Endodermal cell (in vitro differentiated cells): Measurements from ENCODE around the gene SLC7A10. TPM values are rescaled to one million over a fixed set of nuclear protein-coding genes. Genes with fewer than 3 reads are reported as not detected.
"Not testable (repeated sequence)": the region's sequence is repeated elsewhere in the genome, so short reads cannot be mapped to it uniquely, and the experiment has no call there.

Experiments
- DNase-seq: peaks from one replicate; pipeline ENCODE4 v3.0.0-alpha.2; 2017
- H3K27ac ChIP-seq: 2 replicates; pipeline ENCODE4 v1.5.1; 2013; ENCODE audit warnings: mild to moderate bottlenecking, low read depth, low read length, moderate library complexity
- H3K27me3 ChIP-seq: 2 replicates; pipeline ENCODE4 v1.6.1; 2013; ENCODE audit warnings: mild to moderate bottlenecking, low read length, moderate library complexity; ENCODE audit not compliant: insufficient read depth, control insufficient read depth, poor library complexity, severe bottlenecking
- H3K36me3 ChIP-seq: 2 replicates; pipeline ENCODE4 v1.7.0; 2013; ENCODE audit warnings: mild to moderate bottlenecking, low read length, moderate library complexity; ENCODE audit not compliant: control insufficient read depth, insufficient read depth
- H3K4me1 ChIP-seq: one replicate; pipeline ENCODE4 v1.7.0; 2013; ENCODE audit warnings: low read length; ENCODE audit not compliant: control insufficient read depth, insufficient read depth
- H3K4me3 ChIP-seq: 2 replicates; pipeline ENCODE4 v1.5.1; 2013; ENCODE audit warnings: mild to moderate bottlenecking, low read length, moderate library complexity
- H3K9ac ChIP-seq: 2 replicates; pipeline ENCODE4 v1.6.1; 2013; ENCODE audit warnings: mild to moderate bottlenecking, low read length, moderate library complexity; ENCODE audit not compliant: poor library complexity, severe bottlenecking; ENCODE audit errors: extremely low read depth
- H3K9me3 ChIP-seq: 2 replicates; pipeline ENCODE4 v1.6.1; 2013; ENCODE audit warnings: mild to moderate bottlenecking, low read length, moderate library complexity; ENCODE audit not compliant: control insufficient read depth
- H3K27ac Mint-ChIP-seq: 2 replicates; pipeline ENCODE4 v1.8.0; 2020; ENCODE audit warnings: mixed read lengths
- H3K27me3 Mint-ChIP-seq: 2 replicates; pipeline ENCODE4 v1.8.0; 2021; ENCODE audit warnings: mild to moderate bottlenecking, mixed read lengths; ENCODE audit not compliant: insufficient read depth
- H3K36me3 Mint-ChIP-seq: 2 replicates; pipeline ENCODE4 v1.8.0; 2020; ENCODE audit warnings: low read depth, mixed read lengths
- H3K4me1 Mint-ChIP-seq: 2 replicates; pipeline ENCODE4 v1.8.0; 2020; ENCODE audit warnings: mixed read lengths
- H3K4me3 Mint-ChIP-seq: 2 replicates; pipeline ENCODE4 v1.8.0; 2020; ENCODE audit warnings: mild to moderate bottlenecking, moderate library complexity, mixed read lengths
- H3K9me3 Mint-ChIP-seq: 2 replicates; pipeline ENCODE4 v1.8.0; 2020; ENCODE audit warnings: mild to moderate bottlenecking, mixed read lengths
- WGBS, 2 experiments: methylation state at CpG; one replicate each; pipeline versions ENCODE4 v1.1.5 to v1.1.7; 2013; ENCODE audit warnings: missing lambda C conversion rate in 2 of 2, mixed read lengths in 1 of 2; ENCODE audit not compliant: insufficient coverage in 1 of 2, insufficient read length in 1 of 2; 5-methylcytosine and 5-hydroxymethylcytosine counted together
- total RNA-seq, 2 donors: library from RNA; stranded (reverse); fragmentation: NEBNext Ultra II Directional in 1 of 2; extraction: Animal tissue kit (Norgen Biotek cat#: 25700) in 1 of 2; gene quantifications; 2 replicates in 1 of 2; 3 replicates in 1 of 2; pipeline ENCODE4 v1.2.1, GENCODE V29; 2021
- TF ChIP-seq, protein P1 (sequence below): fragments of 200-600 bp; sonication (generic); conservative IDR thresholded peaks from 2 replicates; pipeline ENCODE4 v1.5.0; 2021; ENCODE audit warnings: antibody characterized with exemption, mild to moderate bottlenecking

The SLC7A10 gene
- total RNA-seq, 2 donors from 2014 or later, result 0.35 TPM; not detected in 1

DNA sequence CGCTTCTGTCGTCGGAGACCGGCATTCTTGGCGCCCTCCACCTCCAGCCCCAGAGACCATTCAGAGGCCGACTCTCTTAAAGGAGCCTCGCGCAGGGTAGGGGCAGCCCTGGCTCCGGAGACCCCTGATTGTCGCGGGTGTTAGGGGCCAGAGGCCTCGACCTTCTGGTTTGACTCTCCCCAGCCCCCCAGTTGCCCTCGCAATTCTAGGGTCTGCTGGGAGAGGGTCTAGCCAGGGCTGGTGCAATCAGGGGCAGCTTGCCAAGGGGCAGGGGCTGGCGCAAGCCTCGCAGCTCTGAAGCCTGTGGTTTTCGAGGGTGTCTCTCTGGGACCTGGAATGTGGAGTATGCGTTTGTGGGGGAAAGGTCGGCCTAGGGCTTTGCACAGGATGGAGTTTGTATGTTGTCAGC is 1.6 kb upstream of the SLC7A10 start:
- peaks cover 19% of the 10 kb centered on the region for H3K9me3 Mint-ChIP-seq
- peaks cover 57% of the 10 kb centered on the region for H3K27me3 ChIP-seq
- H3K4me1 Mint-ChIP-seq, result peaks cover 3% of the 10 kb centered on the region
- peaks cover 24% of the 10 kb centered on the region for H3K9me3 ChIP-seq
- peaks cover 78% of the 10 kb centered on the region for H3K27me3 Mint-ChIP-seq
- no peak overlapping the region for H3K27ac ChIP-seq
- H3K9ac ChIP-seq, result no peak overlapping the region
- no peaks in the 10 kb centered on the region for H3K36me3 Mint-ChIP-seq
- TF ChIP-seq, protein P1, sequence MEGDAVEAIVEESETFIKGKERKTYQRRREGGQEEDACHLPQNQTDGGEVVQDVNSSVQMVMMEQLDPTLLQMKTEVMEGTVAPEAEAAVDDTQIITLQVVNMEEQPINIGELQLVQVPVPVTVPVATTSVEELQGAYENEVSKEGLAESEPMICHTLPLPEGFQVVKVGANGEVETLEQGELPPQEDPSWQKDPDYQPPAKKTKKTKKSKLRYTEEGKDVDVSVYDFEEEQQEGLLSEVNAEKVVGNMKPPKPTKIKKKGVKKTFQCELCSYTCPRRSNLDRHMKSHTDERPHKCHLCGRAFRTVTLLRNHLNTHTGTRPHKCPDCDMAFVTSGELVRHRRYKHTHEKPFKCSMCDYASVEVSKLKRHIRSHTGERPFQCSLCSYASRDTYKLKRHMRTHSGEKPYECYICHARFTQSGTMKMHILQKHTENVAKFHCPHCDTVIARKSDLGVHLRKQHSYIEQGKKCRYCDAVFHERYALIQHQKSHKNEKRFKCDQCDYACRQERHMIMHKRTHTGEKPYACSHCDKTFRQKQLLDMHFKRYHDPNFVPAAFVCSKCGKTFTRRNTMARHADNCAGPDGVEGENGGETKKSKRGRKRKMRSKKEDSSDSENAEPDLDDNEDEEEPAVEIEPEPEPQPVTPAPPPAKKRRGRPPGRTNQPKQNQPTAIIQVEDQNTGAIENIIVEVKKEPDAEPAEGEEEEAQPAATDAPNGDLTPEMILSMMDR, result no peak
- no peak overlapping the region for H3K27ac Mint-ChIP-seq
- H3K36me3 ChIP-seq, result no peaks in the 10 kb centered on the region
- 41 to 46% methylated on average over 12 to 18 of the region's 18 CpGs for WGBS, 2 experiments
- H3K4me1 ChIP-seq, result no peaks in the 10 kb centered on the region
- H3K4me3 ChIP-seq, result no peak overlapping the region
- DNase-seq, result peak; percentile 68
- peak overlapping the region; percentile 50 for H3K4me3 Mint-ChIP-seq

GRCh38 chr19:33226550-33227241 is 1.0 kb upstream of the SLC7A10 start:
- no peaks in the 10 kb centered on the region for H3K4me1 ChIP-seq
- Mint-ChIP-seq H3K36me3 (no peaks in the 10 kb centered on the region), H3K27ac (no peak overlapping the region), H3K4me3 (peak overlapping the region; percentile 50), H3K9me3 (peaks cover 19% of the 10 kb centered on the region), H3K27me3 (peaks cover 78% of the 10 kb centered on the region), H3K4me1 (peaks cover 3% of the 10 kb centered on the region)
- H3K36me3 ChIP-seq, result no peaks in the 10 kb centered on the region
- H3K4me3 ChIP-seq, result no peak overlapping the region
- H3K9me3 ChIP-seq, result peaks cover 24% of the 10 kb centered on the region
- TF ChIP-seq, protein P1, result peak; percentile 48
- 7 to 10% methylated on average over 2 to 66 of the region's 66 CpGs for WGBS, 2 experiments
- H3K9ac ChIP-seq, result no peak overlapping the region
- DNase-seq, result peak; percentile 93
- peaks cover 57% of the 10 kb centered on the region for H3K27me3 ChIP-seq
- no peak overlapping the region for H3K27ac ChIP-seq

DNA sequence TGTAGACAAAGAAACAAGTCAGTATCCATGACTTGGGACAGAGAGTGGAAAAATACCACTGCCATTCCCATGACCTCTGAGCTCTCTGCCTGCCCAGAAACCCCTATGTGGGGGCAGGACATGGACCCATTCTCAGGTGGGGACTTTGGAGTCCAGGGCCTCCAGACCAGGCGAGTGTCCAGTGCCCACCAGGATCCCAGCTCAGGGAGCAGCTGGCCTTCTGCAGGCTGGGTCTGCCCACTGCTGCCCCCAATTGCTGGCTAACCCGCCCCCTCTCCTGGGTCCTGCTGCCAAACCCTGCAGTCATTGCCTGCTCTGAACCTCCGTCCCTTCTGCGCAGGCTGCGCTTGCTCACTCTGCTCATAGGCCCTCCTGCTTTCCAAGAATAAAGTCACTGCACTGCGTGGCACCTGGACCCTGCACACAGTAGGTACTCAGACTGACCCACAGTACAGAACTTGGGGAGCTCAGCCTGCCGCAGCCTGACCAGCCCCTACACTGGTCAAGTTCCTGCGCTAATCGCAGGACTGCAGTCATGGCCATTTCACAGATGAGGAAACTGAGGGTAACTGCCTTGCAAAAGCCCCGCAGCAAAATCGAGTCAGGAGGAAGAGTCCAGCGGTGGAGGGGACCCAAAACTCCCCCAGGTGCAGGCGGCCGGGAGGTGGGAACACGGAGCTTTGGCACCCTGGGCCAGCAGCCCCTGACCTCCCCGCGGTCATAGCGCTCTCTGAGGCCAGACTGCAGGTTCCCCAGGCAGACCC is 774 bp downstream of the SLC7A10 start:
- TF ChIP-seq, protein P1, result no peak
- H3K27me3 Mint-ChIP-seq, result peaks cover 72% of the 10 kb centered on the region
- H3K27ac ChIP-seq, result no peak overlapping the region
- H3K36me3 Mint-ChIP-seq, result no peaks in the 10 kb centered on the region
- peaks cover 24% of the 10 kb centered on the region for H3K9me3 ChIP-seq
- peaks cover 66% of the 10 kb centered on the region for H3K27me3 ChIP-seq
- H3K36me3 ChIP-seq, result no peaks in the 10 kb centered on the region
- WGBS, 2 experiments, result 64 to 94% methylated on average over 7 to 18 of the region's 18 CpGs
- no peak overlapping the region for H3K9ac ChIP-seq
- H3K4me3 Mint-ChIP-seq, result peak overlapping the region; percentile 22
- no peak overlapping the region for H3K27ac Mint-ChIP-seq
- H3K9me3 Mint-ChIP-seq, result peaks cover 19% of the 10 kb centered on the region
- no peak overlapping the region for H3K4me3 ChIP-seq
- no peak for DNase-seq
- peaks cover 3% of the 10 kb centered on the region for H3K4me1 Mint-ChIP-seq
- H3K4me1 ChIP-seq, result no peaks in the 10 kb centered on the region

GRCh38 chr19:33222255-33222654 is 3.4 kb downstream of the SLC7A10 start:
- not testable (repeated sequence) for H3K4me3 ChIP-seq, H3K36me3 Mint-ChIP-seq, H3K27ac Mint-ChIP-seq, H3K9me3 Mint-ChIP-seq, H3K27ac ChIP-seq, H3K36me3 ChIP-seq, H3K4me1 ChIP-seq, H3K9ac ChIP-seq, H3K9me3 ChIP-seq, H3K4me1 Mint-ChIP-seq, DNase-seq, H3K4me3 Mint-ChIP-seq
- peaks cover 53% of the 10 kb centered on the region for H3K27me3 ChIP-seq
- 95% methylated on average over 2 of the region's 2 CpGs; no CpG with 5 or more reads in 1 of the 2 experiments for WGBS, 2 experiments
- peaks cover 53% of the 10 kb centered on the region for H3K27me3 Mint-ChIP-seq
